ENCODE data around the gene SLC44A5.
"Not testable (repeated sequence)": the region's sequence is repeated elsewhere in the genome, so short reads cannot be mapped to it uniquely, and the experiment has no call there.

The SLC44A5 gene

DNA sequence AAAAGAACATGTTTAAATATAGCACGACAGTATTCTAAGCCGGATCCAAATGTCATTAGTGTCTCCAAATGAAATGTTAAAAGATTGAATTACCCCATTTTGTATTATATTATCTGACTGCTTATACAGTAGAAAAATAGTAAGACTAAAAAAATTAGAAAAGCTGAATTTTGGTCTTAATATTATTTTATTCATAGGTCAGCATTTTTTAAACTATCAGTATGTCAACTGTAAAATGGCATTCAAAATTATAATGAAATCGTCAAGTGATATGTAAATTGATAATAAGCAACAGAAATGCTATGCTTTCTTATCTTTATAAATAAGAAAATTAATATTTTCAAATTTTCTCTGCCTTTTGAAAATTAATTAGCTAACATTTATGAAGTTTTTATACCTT lies 16.6 kb downstream of the SLC44A5 start:
- TF ChIP-seq, protein P1, sequence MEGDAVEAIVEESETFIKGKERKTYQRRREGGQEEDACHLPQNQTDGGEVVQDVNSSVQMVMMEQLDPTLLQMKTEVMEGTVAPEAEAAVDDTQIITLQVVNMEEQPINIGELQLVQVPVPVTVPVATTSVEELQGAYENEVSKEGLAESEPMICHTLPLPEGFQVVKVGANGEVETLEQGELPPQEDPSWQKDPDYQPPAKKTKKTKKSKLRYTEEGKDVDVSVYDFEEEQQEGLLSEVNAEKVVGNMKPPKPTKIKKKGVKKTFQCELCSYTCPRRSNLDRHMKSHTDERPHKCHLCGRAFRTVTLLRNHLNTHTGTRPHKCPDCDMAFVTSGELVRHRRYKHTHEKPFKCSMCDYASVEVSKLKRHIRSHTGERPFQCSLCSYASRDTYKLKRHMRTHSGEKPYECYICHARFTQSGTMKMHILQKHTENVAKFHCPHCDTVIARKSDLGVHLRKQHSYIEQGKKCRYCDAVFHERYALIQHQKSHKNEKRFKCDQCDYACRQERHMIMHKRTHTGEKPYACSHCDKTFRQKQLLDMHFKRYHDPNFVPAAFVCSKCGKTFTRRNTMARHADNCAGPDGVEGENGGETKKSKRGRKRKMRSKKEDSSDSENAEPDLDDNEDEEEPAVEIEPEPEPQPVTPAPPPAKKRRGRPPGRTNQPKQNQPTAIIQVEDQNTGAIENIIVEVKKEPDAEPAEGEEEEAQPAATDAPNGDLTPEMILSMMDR (IDR thresholded peaks at IDR 0.05; ENCODE audit: low read depth, low read length, missing control alignments) = no peak
- H3K4me3 ChIP-seq (replicated peaks; ENCODE audit: low read depth, low read length) = no peak overlapping the region
- DNase-seq (ENCODE audit: extremely low read depth, low read depth) = no peak

DNA sequence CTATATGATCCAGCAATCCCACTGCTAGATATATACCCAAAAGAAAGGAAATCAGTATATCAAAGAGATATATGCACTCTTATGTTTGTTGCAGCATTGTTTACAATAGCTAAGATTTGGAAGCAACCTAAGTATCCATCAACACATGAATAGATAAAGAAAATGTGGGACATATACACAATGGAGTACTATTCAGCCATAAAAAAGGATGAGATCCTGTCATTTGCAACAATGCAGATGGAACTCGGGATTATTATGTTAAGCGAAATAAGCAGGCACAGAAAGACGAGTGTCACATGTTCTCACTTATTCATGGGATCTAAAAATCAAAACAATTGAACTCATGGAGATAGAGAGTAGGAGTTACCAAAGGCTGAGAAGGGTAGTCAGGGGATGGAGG lies 17.5 kb downstream of the SLC44A5 start:
- not testable (repeated sequence) for H3K4me3 ChIP-seq (replicated peaks; ENCODE audit: low read depth, low read length); DNase-seq (ENCODE audit: extremely low read depth, low read depth)

DNA sequence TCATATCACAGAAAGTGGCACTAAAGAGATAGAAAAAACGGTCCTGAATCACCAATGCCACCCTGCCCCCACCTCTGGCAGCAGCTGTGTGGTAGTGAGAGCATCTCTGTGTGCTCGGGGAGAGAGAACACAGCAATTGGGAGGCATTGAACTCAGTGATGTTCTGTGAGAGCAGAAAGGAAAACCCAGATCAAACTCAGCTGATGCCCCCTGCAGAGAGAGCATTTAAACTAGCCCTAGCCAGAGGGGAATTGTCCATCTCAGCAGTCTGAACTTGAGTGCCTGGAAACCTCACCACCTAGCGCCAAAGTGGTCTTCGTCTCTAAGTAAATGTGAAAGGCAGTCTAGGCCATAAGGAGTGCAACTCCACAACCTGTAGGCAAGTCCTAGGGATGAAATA lies 21.3 kb downstream of the SLC44A5 start:
- no peak for DNase-seq (ENCODE audit: extremely low read depth, low read depth)
- no peak overlapping the region for H3K4me3 ChIP-seq (replicated peaks; ENCODE audit: low read depth, low read length)
- TF ChIP-seq, protein P1 (IDR thresholded peaks at IDR 0.05; ENCODE audit: low read depth, low read length, missing control alignments) = no peak

DNA sequence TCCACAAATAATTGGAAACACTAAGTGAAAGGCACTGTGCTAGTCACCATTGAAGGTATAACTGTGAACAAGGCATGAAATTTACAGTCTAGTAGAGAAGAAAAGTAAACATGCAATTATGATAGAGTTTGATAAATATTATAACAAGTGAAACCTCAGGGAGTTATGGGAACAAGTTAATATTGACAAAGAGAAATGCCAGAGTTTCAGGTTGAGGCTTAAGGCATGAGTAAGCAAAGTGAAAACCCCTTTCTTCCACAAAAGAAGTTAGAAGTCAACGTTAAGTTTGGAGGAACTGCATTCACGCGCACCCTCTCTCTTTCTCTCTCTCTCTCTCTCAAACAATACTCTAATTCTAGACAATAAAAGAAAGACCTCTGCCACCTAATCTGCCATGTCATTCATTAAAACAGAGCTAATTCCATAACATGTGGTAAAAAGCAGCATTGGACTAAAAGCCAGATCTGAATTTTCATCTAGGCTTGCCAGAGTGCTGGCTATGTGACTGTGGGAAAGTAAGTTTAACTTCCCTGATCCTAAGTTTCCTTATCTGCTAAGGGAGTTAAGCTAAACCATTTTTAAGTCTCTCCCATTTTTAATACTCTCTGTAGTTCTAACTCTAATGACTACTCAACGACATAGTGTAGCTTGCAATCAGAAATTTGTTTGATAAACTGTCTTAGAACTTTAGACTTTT lies 22.0 kb downstream of the SLC44A5 start:
- TF ChIP-seq, protein P1 (IDR thresholded peaks at IDR 0.05; ENCODE audit: low read depth, low read length, missing control alignments) = no peak
- H3K4me3 ChIP-seq (replicated peaks; ENCODE audit: low read depth, low read length) = no peak overlapping the region
- DNase-seq (ENCODE audit: extremely low read depth, low read depth) = no peak

DNA sequence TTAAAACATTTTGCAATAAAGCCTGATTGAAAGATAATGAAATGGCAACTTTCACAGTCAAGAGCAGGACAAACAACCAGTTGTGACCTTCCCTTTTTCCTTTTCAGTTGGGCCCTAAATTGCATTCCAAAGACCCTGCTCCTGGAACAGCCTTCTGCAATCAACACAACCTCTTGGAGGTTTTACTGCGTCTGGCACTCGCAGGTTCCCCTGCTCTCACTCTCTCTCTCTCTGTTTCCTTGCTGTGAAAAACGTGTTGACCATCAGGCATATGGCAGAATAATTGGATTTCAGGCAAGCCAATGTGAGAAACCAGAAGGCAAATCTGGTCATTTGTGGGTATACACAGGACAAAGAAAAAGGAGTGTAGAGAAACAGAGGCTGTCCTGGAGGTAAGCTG lies 23.2 kb downstream of the SLC44A5 start:
- no peak for DNase-seq (ENCODE audit: extremely low read depth, low read depth)

DNA sequence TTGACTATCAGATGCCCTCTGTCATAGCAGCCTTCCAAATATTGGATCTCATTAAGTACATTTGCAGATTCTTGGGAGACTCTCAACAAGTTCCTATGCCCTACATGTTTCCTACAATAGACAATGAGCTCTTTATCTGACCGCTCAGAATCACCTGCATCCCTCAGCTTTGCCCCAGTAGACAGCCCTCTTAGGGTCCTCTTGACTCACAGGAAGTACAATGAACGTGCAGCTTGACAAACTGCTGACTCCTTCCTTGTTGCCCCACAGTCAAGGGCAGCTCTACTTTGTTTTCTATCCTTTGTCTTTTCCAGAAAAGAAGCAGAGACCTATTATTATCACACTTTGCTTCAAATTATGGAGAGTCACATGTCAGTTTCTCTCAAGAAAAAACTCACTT lies 27.6 kb downstream of the SLC44A5 start:
- DNase-seq (ENCODE audit: extremely low read depth, low read depth) = no peak
- H3K4me3 ChIP-seq (replicated peaks; ENCODE audit: low read depth, low read length) = no peak overlapping the region
- TF ChIP-seq, protein P1 (IDR thresholded peaks at IDR 0.05; ENCODE audit: low read depth, low read length, missing control alignments) = no peak

More for the DNA sequence above, 23.2 kb downstream of the SLC44A5 start:
- H3K4me3 ChIP-seq (replicated peaks; ENCODE audit: low read depth, low read length) = no peak overlapping the region
- TF ChIP-seq, protein P1 (IDR thresholded peaks at IDR 0.05; ENCODE audit: low read depth, low read length, missing control alignments) = no peak

DNA sequence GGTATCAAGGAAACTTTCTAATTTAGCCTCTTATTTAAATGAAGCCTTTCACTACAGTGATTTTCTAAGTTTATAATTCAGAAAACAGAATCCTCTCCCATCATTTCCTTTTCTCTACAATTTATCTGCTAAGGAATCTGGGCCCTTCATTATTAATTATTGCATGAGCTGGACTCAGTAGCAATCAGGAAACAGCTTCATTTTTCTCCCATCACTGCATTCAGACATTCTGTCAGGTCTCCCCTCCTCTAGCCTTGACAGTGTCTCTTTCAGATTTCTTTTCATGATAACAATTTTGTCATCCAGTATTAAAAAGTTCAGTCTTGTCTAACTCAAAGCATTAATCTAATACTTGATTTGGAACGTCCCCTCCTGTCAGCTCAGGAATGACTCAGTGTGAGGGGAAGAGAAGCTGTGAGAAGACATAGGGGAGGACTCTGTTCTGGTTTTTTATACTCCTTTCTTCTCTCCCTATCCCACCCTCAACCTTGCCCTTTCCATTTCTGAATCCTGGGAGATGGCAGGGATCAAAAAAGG lies 28.1 kb downstream of the SLC44A5 start:
- no peak overlapping the region for H3K4me3 ChIP-seq (replicated peaks; ENCODE audit: low read depth, low read length)
- TF ChIP-seq, protein P1 (IDR thresholded peaks at IDR 0.05; ENCODE audit: low read depth, low read length, missing control alignments) = no peak
- no peak for DNase-seq (ENCODE audit: extremely low read depth, low read depth)

Data from HFF-Myc (cell line).